Measurements from ENCODE around the gene PCNX3. TPM values are rescaled to one million over a fixed set of nuclear protein-coding genes. Genes with fewer than 3 reads are reported as not detected.

PCNX3 gene
- total RNA-seq, 8 experiments from 2014 or later: 12.0 to 52.7 (median 19.5) TPM

DNA sequence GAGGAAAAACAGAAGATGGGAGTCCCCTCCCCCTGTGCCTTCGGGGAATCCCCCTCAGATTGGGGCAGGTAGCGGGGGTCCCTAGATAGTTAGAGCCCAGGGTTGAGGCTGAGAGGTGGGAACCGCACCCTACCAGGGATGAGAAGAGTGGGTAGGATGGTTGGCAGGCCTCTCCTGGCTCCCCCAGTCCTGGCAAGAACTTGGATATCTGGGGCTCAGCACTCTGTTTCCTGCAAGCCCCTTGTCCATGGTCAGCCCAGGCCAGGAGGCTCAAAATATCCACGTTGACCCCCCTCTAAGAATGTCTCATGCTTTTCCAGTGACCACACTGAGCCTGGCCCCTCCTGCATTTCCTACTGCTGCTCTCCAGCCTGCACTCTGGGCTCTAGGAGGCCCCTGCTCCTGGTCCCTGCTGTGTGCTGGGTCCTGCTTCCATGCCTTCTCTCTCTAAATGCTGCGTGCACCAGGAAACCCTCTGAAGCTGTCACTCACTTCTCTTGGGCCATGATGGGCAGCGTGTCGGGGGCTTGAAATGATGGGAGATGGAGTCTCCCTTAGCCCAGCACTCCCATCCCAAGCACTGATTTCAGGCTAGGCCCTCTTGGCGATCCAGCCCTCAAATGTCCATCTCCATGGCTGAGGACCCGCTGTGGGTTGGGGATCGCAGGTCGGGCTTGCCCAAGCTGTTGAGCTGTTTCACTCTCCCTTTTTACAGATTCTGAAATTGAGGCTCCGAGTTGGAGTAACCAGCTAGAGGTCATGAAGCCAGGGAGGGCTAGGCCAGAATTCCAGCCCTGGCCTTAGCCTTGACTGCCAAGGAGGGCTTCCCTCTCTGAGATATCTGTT, 3.6 kb upstream of the PCNX3 start:
- Histone ChIP-seq H3K27ac (no peak overlapping the region), H3K4me3 (no peak overlapping the region), H3K4me1 (replicated peaks in 1 of 2) (peaks cover 26 to 32% of the 10 kb centered on the region in 2 donors)
- 33 to 100% (median 65%) methylated on average over 1 to 7 of the region's 12 CpGs; no CpG with 5 or more reads in 5 of the 10 experiments for WGBS, 10 experiments
- ATAC-seq (replicated peaks in 6 of 8): no peak
- in situ Hi-C loops (cut with MboI; ENCODE audit: low pct_unique_long_range_greater_than_20kb in 2 of 9, low sequenced_read_pairs in 9 of 9, unreplicated experiment in 9 of 9): no loop called here

DNA sequence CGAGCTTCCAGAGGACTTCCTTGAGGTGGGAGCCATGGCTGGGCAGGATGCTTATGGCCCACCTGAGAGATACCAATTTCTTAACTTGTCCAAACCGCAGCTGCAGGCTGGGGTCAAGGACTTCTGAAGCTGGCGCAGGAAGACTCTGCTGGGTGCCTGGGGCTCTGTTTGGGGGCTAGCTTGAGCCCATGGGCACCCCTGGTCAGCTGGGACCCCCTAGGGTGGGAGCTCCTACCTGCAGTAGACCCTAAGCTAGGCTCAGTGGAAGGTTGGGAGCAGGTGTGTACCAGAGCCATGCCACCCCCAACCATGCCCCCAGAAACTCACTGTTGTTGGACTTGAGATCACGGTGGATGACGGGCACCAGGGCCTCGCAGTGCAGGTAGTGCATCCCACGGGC, 2.9 kb upstream of the PCNX3 start:
- H3K27ac ChIP-seq: no peak overlapping the region
- ATAC-seq (replicated peaks in 6 of 8): no peak
- in situ Hi-C loops (cut with MboI; ENCODE audit: low pct_unique_long_range_greater_than_20kb in 2 of 9, low sequenced_read_pairs in 9 of 9, unreplicated experiment in 9 of 9): no loop called here
- H3K4me1 ChIP-seq (replicated peaks in 1 of 2): peaks cover 22 to 30% of the 10 kb centered on the region in 2 donors
- H3K4me3 ChIP-seq: peak overlapping the region in 1 of 5 donors; percentile 97
- 81 to 100% methylated on average over 1 to 2 of the region's 7 CpGs; no CpG with 5 or more reads in 8 of the 10 experiments for WGBS, 10 experiments

DNA sequence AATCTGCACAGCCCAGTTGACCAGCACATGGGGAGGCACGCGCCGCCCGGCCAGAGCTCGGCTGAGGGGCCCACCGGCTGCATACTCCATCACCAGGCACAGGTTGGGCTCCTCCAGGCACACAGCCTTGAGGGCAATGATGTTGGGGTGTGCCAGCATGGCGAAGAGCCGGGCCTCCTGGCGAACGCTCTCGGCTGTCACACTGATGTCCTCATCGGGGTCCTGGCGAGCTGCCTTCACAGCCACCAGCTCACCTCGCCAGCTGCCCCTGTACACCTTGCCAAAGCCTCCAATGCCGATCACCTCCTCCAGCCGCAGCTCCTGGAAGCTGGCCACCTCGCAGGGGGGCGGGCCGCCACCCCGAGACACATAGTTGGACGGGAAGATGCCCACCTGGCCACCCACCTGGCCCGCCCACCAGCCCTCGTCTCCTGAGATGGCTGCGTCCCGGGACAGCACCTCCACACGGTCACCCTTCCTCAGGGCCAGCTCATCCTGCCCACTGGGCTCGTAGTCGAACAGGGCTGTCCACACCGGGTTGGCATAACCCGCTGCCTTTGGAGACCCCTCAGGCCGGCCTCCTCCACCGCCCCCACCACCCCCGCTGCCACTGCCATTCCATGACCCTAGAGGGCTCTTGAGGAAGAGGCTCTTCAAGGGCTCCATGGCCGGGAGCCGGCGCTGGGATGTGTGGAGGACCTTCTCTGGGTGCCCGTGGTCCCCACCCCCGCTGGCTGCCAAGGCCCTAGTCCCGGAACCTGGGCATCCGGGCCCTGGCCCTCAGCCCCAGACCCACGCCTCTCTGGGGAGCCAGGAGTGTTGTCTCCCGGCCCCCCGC, 2.3 kb upstream of the PCNX3 start:
- Histone ChIP-seq H3K4me3 (peak overlapping the region; percentile 66 to 97 (median 75)), H3K27ac (peak overlapping the region; percentile 48 to 70), H3K4me1 (replicated peaks in 1 of 2) (peaks cover 20 to 26% of the 10 kb centered on the region in 2 donors)
- WGBS, 10 experiments: no CpG with 5 or more reads among the region's 43 CpGs
- ATAC-seq (replicated peaks in 6 of 8): no peak
- in situ Hi-C loops (cut with MboI; ENCODE audit: low pct_unique_long_range_greater_than_20kb in 2 of 9, low sequenced_read_pairs in 9 of 9, unreplicated experiment in 9 of 9): no loop called here

DNA sequence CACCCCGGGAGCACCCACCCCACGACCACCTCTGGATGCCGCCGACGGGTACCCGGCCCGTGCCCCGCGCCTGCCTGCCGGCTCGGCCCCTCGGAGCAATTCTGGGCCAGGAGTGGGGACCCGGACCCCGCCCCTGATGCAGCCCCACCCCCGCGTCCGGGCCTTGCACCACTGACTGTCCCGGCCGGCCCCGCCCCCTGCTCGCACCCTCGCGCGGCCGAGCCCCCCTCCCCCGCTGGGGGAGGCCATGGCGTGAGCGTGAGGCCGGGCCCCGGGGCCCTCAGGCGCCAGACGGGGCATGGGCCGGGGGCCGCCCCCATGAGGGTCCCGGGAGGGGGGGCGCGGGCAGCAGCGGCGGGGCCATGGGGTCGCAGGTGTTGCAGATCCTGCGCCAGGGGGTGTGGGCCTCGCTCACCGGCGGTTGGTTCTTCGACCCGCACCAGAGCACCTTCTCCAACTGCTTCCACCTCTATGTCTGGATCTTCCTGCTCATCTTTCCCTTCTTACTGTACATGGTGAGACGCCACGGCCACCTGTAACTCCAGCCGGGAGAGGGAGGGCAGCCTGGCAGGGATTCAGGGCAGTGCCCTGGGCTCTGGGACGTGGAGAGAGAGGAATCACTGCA, 486 bp downstream of the PCNX3 start:
- H3K27ac ChIP-seq: peak overlapping the region; percentile 80 to 91
- ATAC-seq (replicated peaks in 6 of 8): peak; percentile 2 to 26 (median 10)
- peak overlapping the region; percentile 66 to 97 (median 75) for H3K4me3 ChIP-seq
- WGBS, 10 experiments: 0% methylated on average over 1 of the region's 50 CpGs; no CpG with 5 or more reads in 8 of the 10 experiments
- peaks cover 18 to 26% of the 10 kb centered on the region in 2 donors for H3K4me1 ChIP-seq (replicated peaks in 1 of 2)
- in situ Hi-C loops (cut with MboI; ENCODE audit: low pct_unique_long_range_greater_than_20kb in 2 of 9, low sequenced_read_pairs in 9 of 9, unreplicated experiment in 9 of 9): no loop called here

DNA sequence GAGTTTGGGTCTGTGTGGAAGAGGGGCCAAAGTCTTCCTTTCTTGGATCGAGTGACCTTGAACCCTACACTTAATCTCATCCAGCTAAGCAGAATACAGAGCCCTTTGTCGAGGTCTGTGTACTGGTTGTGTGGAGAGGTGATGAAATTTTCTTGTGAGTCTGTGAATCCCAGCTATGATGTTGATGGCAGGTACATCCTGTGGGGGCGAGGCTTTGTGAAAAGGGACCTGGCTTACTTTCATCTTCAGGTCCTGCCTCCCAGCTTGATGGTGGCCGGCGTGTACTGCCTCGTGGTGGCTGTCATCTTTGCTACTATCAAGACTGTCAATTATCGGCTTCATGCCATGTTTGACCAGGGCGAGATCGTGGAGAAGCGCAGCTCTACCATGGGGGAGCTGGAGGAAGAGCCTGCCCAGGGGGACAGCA, 1.0 kb downstream of the PCNX3 start:
- Histone ChIP-seq H3K27ac (peak overlapping the region in 1 of 2 donors; percentile 91), H3K4me3 (peak overlapping the region; percentile 66 to 97 (median 75)), H3K4me1 (replicated peaks in 1 of 2) (peaks cover 12 to 25% of the 10 kb centered on the region in 2 donors)
- 20 to 60% (median 41%) methylated on average over 1 to 4 of the region's 10 CpGs; no CpG with 5 or more reads in 6 of the 10 experiments for WGBS, 10 experiments
- no peak for ATAC-seq (replicated peaks in 6 of 8)
- in situ Hi-C loops (cut with MboI; ENCODE audit: low pct_unique_long_range_greater_than_20kb in 2 of 9, low sequenced_read_pairs in 9 of 9, unreplicated experiment in 9 of 9): no loop called here

DNA sequence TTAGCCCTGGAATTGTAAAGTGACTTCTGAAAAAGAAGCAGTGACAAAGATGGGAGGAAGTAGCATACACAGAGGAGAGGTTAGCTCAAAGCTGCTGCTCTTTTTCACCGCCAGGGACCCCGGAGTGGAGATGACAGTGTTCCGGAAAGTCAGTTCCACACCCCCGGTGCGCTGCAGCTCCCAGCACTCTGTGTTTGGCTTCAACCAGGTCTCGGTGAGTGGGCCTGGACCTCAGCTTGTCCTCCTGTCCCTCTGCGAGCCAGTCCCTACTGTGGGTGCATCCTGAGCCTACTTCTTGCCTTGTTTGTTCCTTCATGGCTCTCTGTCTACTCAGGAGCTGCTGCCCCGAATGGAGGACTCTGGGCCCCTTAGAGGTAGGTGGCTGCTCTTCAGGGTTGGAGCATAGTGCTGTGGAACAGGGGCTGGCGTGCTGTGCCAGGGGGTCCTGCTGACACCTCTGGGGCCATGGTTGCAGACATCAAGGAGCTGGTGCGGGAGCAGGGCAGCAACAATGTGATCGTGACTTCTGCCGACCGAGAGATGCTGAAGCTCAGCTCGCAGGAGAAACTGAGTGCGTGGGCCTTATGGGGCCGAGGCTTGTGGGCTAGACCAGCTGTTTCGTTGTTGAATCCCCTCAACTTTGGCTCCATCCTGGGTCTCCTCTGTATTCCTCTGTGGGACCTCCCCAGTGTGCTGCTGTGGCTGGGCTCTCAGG, 1.7 kb downstream of the PCNX3 start:
- in situ Hi-C loops (cut with MboI; ENCODE audit: low pct_unique_long_range_greater_than_20kb in 2 of 9, low sequenced_read_pairs in 9 of 9, unreplicated experiment in 9 of 9): no loop called here
- WGBS, 10 experiments: 91 to 100% (median 93%) methylated on average over 3 to 8 of the region's 17 CpGs; no CpG with 5 or more reads in 5 of the 10 experiments
- Histone ChIP-seq H3K4me3 (peak overlapping the region in 2 of 5 donors; percentile 77 to 97), H3K4me1 (replicated peaks in 1 of 2) (peaks cover 5 to 20% of the 10 kb centered on the region in 2 donors), H3K27ac (no peak overlapping the region)
- no peak for ATAC-seq (replicated peaks in 6 of 8)

DNA sequence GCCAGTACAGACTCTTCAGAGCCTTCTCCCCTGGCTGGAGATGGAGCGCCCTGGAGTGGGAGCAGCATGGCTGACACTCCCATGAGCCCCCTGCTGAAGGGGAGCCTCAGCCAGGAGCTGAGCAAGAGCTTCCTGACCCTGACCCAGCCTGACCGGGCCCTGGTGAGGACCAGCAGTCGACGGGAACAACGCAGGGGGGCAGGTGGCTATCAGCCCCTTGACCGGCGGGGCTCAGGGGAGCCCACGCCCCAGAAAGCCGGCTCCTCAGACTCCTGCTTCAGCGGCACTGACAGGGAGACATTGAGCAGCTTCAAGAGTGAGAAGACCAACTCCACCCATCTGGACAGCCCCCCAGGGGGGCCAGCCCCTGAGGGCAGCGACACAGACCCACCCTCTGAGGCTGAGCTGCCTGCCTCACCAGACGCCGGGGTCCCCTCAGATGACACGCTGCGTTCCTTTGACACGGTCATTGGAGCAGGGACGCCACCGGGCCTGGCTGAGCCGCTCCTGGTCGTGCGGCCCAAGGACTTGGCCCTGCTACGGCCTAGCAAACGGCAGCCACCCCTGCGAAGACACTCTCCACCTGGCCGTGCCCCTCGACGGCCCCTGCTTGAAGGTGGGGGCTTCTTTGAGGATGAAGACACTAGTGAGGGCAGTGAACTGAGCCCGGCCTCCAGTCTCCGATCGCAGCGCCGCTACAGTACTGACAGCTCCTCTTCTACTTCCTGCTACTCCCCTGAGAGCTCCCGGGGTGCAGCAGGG, 2.6 kb downstream of the PCNX3 start:
- 88 to 100% (median 100%) methylated on average over 1 to 10 of the region's 33 CpGs; no CpG with 5 or more reads in 5 of the 10 experiments for WGBS, 10 experiments
- in situ Hi-C loops (cut with MboI; ENCODE audit: low pct_unique_long_range_greater_than_20kb in 2 of 9, low sequenced_read_pairs in 9 of 9, unreplicated experiment in 9 of 9): no loop called here
- Histone ChIP-seq H3K27ac (no peak overlapping the region), H3K4me3 (no peak overlapping the region), H3K4me1 (replicated peaks in 1 of 2) (peaks cover 4 to 15% of the 10 kb centered on the region in 2 donors)
- no peak for ATAC-seq (replicated peaks in 6 of 8)

DNA sequence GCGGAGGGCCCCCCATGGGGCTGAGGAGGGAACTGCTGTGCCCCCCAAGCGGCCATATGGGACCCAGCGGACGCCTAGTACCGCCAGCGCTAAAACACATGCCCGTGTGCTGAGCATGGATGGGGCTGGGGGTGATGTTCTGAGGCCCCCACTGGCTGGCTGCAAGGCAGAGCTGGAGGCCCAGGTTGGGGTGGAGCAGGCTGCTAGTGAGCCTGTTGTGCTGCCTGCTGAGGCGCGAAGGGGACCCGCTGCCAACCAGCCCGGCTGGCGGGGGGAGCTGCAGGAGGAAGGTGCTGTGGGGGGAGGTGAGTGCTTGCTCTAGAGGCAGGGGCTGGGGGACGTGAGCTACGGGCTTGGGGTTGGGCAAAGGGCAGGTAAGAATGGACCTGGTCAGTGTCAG, 3.2 kb downstream of the PCNX3 start:
- no peak overlapping the region for H3K27ac ChIP-seq
- in situ Hi-C loops (cut with MboI; ENCODE audit: low pct_unique_long_range_greater_than_20kb in 2 of 9, low sequenced_read_pairs in 9 of 9, unreplicated experiment in 9 of 9): no loop called here
- ATAC-seq (replicated peaks in 6 of 8): no peak
- no peak overlapping the region for H3K4me3 ChIP-seq
- no CpG with 5 or more reads among the region's 14 CpGs for WGBS, 10 experiments
- H3K4me1 ChIP-seq (replicated peaks in 1 of 2): peaks cover 4 to 9% of the 10 kb centered on the region in 2 donors

DNA sequence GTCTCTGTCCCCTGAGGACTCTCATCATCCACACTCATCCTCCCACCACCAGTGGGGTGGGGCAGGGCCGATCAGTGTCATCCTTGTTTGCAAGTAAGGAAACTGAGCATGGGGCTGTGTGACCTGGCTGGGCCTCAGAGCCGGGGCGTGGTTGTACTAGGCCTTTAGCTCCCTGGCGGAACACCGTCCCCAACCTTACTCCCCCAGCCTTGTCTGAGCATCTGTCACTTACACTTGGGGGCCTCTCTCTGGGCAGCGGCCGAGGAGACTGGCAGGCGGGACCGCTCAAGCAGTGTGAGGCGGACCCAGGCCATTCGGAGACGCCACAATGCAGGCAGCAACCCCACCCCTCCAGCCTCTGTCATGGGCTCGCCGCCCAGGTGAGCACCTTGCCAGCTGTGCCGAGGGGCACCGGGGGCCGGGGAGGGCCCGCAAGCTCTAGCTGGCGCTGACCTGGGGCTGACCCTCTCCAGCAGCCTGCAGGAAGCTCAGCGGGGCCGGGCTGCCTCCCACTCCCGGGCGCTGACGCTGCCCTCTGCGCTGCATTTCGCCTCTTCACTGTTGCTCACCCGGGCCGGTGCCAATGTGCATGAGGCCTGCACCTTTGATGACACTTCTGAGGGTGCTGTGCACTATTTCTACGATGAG, 3.8 kb downstream of the PCNX3 start:
- WGBS, 10 experiments: 82 to 95% (median 93%) methylated on average over 3 to 12 of the region's 29 CpGs; no CpG with 5 or more reads in 7 of the 10 experiments
- H3K27ac ChIP-seq: no peak overlapping the region
- H3K4me3 ChIP-seq: no peak overlapping the region
- H3K4me1 ChIP-seq (replicated peaks in 1 of 2): peaks cover 4 to 5% of the 10 kb centered on the region in 2 donors
- ATAC-seq (replicated peaks in 6 of 8): no peak
- in situ Hi-C loops (cut with MboI; ENCODE audit: low pct_unique_long_range_greater_than_20kb in 2 of 9, low sequenced_read_pairs in 9 of 9, unreplicated experiment in 9 of 9): no loop called here

DNA sequence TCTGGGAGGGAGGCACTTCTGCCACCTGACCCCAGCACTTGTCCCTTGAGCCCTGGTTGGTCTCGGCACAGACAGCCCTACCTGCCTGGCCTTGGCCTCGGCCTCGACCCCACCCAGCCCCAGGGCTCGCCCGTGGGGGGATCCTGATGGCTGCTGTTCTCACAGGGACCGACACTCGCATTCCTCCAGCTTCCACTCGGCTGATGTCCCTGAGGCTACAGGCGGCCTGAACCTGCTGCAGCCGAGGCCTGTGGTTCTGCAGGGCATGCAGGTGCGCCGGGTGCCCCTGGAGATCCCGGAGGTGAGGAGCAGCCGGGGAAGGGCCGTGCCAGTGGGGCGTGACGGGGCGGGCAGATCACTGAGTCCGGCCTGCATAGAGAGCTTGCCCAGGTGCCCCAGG, 5.1 kb downstream of the PCNX3 start:
- no CpG with 5 or more reads among the region's 19 CpGs for WGBS, 10 experiments
- no peak overlapping the region for H3K27ac ChIP-seq
- in situ Hi-C loops (cut with MboI; ENCODE audit: low pct_unique_long_range_greater_than_20kb in 2 of 9, low sequenced_read_pairs in 9 of 9, unreplicated experiment in 9 of 9): no loop called here
- ATAC-seq (replicated peaks in 6 of 8): no peak
- H3K4me1 ChIP-seq (replicated peaks in 1 of 2): peaks cover 4 to 5% of the 10 kb centered on the region in 2 donors
- H3K4me3 ChIP-seq: no peak overlapping the region

DNA sequence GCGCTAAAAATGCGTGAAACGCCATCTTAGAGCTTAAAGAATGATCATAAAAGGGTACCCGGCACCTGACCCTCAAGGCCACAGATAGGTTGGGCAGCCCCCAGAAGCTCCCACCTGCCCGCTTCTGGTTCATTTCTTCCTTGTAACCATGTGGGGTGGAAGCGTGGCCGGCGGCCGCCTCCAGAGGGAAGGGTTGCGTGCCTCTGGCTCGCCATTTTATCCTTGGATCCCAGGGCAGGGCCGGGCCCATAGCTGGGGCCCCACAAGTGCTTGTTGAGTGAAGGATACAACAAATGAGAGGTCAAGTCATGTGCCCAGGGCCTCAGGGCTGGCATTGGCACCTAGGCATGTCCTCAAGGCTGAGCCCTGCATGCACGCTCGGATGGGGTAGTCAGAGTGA, 5.9 kb downstream of the PCNX3 start:
- H3K4me3 ChIP-seq: no peak overlapping the region
- no peak overlapping the region for H3K27ac ChIP-seq
- in situ Hi-C loops (cut with MboI; ENCODE audit: low pct_unique_long_range_greater_than_20kb in 2 of 9, low sequenced_read_pairs in 9 of 9, unreplicated experiment in 9 of 9): no loop called here
- no peak for ATAC-seq (replicated peaks in 6 of 8)
- 90 to 100% (median 97%) methylated on average over 1 to 10 of the region's 14 CpGs; no CpG with 5 or more reads in 3 of the 10 experiments for WGBS, 10 experiments
- H3K4me1 ChIP-seq (replicated peaks in 1 of 2): peaks cover 4 to 5% of the 10 kb centered on the region in 2 donors

All from motor neuron (in vitro differentiated cells).